HEK293T (cell line): ENCODE results near the gene NRL.

Source experiments
- FOXA1 ChIP-seq: fragments of 450-650 bp; IDR thresholded peaks from 2 replicates; pipeline ENCODE4 v1.6.1; 2016; ENCODE audit warnings: mild to moderate bottlenecking
- SP1 ChIP-seq: fragments of 450-650 bp; IDR thresholded peaks from 2 replicates; pipeline ENCODE4 v1.6.1; 2017

GRCh38 chr14:24150993-24151392 is 36.2 kb upstream of the NRL start:
- no peak for TF ChIP-seq SP1
- TF ChIP-seq FOXA1, result no peak
